H1 (cell line): ENCODE data around the gene GPRC5D. TPM values are rescaled to one million over a fixed set of nuclear protein-coding genes. Genes with fewer than 3 reads are reported as not detected.

Experiments used
- microRNA counts: library from miRNA; unstranded; fragments of <30 nt; microRNA quantifications from one replicate; lab custom pipeline; 2015
- polyA plus RNA-seq, 7 experiments: library from polyadenylated mRNA; depleted of rRNA in 3 of 7; stranded (reverse) in 5 of 7; unstranded in 2 of 7; fragments of >200 nt in 5 of 7; fragments of 200-250 nt in 2 of 7; gene quantifications; 1 replicate in 5 of 7; 2 replicates in 1 of 7; 4 replicates in 1 of 7; pipeline versions ENCODE4 v1.2.1 to v1.2.3, GENCODE V29; 2011 to 2013; ENCODE audit warnings: missing spikeins in 2 of 7, mixed read lengths in 2 of 7
- small RNA-seq: library from polyadenylated mRNA; stranded (forward); fragments of <200 nt; extraction: miRNeasy Mini kit (QIAGEN cat#:217004); gene quantifications from one replicate; pipeline ENCODE3, GENCODE V24; 2013; ENCODE audit not compliant: insufficient read depth
- total RNA-seq: library from RNA; stranded (reverse); fragmentation: NEBNext Ultra II Directional; extraction: Animal tissue kit (Norgen Biotek cat#: 25700); gene quantifications from 2 replicates; pipeline ENCODE4 v1.2.1, GENCODE V29; 2021

Gene GPRC5D
- total and polyA plus RNA-seq, 2 of the 8 experiments (the other 6 are each of a cell fraction or from before 2014, with no cell fraction given), result 0.45 TPM; not detected in 1

MicroRNA genes within 50 kb of the gene (microRNA counts, 767-probe panel; counts per million panel counts)
- microRNA hsa-miR-614 (lab: Ali Mortazavi, UCI), result 879 counts per million, percentile 95 among the panel's probes with 10 or more counts

Small RNAs within 50 kb of the gene (small RNA-seq; reads per million reads assigned to genes)
- not detected for gene RF00604

Other genes with a start within 250 kb of the GPRC5D start
- gene CDKN1B, start 234.8 kb downstream of the GPRC5D start, total RNA-seq, result 27.2 and 28.8 TPM in 2 replicates
- gene CDKN1B, start 234.8 kb downstream of the GPRC5D start, polyA plus RNA-seq (2011; rRNA removed), result 6.5 and 9.4 TPM in 2 replicates
- gene APOLD1, start 166.5 kb downstream of the GPRC5D start, total RNA-seq, result 0.34 and 0.71 TPM in 2 replicates
- gene APOLD1, start 166.5 kb downstream of the GPRC5D start, polyA plus RNA-seq (2011; rRNA removed), result 0.12 and 0.16 TPM in 2 replicates
- 74.2 and 84.4 TPM in 2 replicates for gene DDX47, start 138.8 kb downstream of the GPRC5D start, total RNA-seq
- 39.3 and 54.4 TPM in 2 replicates for gene DDX47, start 138.8 kb downstream of the GPRC5D start, polyA plus RNA-seq (2011; rRNA removed)
- 1.0 and 1.5 TPM in 2 replicates for gene GPRC5A, start 60.6 kb downstream of the GPRC5D start, total RNA-seq
- gene GPRC5A, start 60.6 kb downstream of the GPRC5D start, polyA plus RNA-seq (2011; rRNA removed), result 1.3 and 1.4 TPM in 2 replicates
- 51.6 and 56.1 TPM in 2 replicates for gene HEBP1, start 48.1 kb upstream of the GPRC5D start, total RNA-seq
- gene HEBP1, start 48.1 kb upstream of the GPRC5D start, polyA plus RNA-seq (2011; rRNA removed), result 28.1 and 30.8 TPM in 2 replicates
- 26.1 and 29.1 TPM in 2 replicates for gene FAM234B, start 92.2 kb upstream of the GPRC5D start, total RNA-seq
- 10.6 and 12.5 TPM in 2 replicates for gene FAM234B, start 92.2 kb upstream of the GPRC5D start, polyA plus RNA-seq (2011; rRNA removed)
- gene GSG1, start 151.5 kb upstream of the GPRC5D start, total RNA-seq, result 0.89 and 1.3 TPM in 2 replicates
- 1.3 and 1.4 TPM in 2 replicates for gene GSG1, start 151.5 kb upstream of the GPRC5D start, polyA plus RNA-seq (2011; rRNA removed)
- 0.57 and 0.65 TPM in 2 replicates for gene EMP1, start 244.6 kb upstream of the GPRC5D start, total RNA-seq
- 0.17 and 0.53 TPM in 2 replicates for gene EMP1, start 244.6 kb upstream of the GPRC5D start, polyA plus RNA-seq (2011; rRNA removed)